HEK293 (cell line): ENCODE results near the gene LCN2.

ENCODE experiments used
- CTCF ChIA-PET: fragments of 350-600 bp; formaldehyde crosslinking; extraction: SDS; loops from one replicate; lab custom pipeline; 2021; ENCODE audit warnings: antibody characterized with exemption; lab: Yijun Ruan, JAX
- POLR2A ChIA-PET: fragments of 300-600 bp; formaldehyde crosslinking; extraction: SDS; loops from one replicate; lab custom pipeline; 2020; ENCODE audit warnings: antibody characterized with exemption, inconsistent platforms; lab: Yijun Ruan, JAX
- H3K27ac ChIP-seq: fragments of 200-500 bp; sonication (Bioruptor generic); 2 replicates; pipeline ENCODE4 v1.5.1; 2014; ENCODE audit warnings: low read depth, low read length, control low read depth, inconsistent platforms; ENCODE audit errors: extremely low read depth
- H3K36me3 ChIP-seq, 2 experiments: fragments of 200-500 bp in 1 of 2; sonication (Bioruptor generic) in 1 of 2; 1 replicate in 1 of 2; 2 replicates in 1 of 2; pipeline ENCODE4 v1.5.1; 2014 to 2017; ENCODE audit warnings: inconsistent platforms in 2 of 2, low read length in 2 of 2; ENCODE audit not compliant: control insufficient read depth in 2 of 2, insufficient read depth in 1 of 2
- H3K4me1 ChIP-seq: fragments of 200-500 bp; sonication (Bioruptor generic); 2 replicates; pipeline ENCODE4 v1.5.1; 2014; ENCODE audit warnings: mild to moderate bottlenecking, low read length, inconsistent platforms; ENCODE audit not compliant: control insufficient read depth, insufficient read depth
- H3K4me3 ChIP-seq: 2 replicates; pipeline ENCODE4 v1.5.1; 2011; ENCODE audit warnings: low read depth, mild to moderate bottlenecking, control low read depth, low read length, moderate library complexity
- H3K9me3 ChIP-seq: fragments of 200-500 bp; sonication (Bioruptor generic); 2 replicates; pipeline ENCODE4 v1.5.1; 2014; ENCODE audit warnings: low read depth, low read length, inconsistent platforms; ENCODE audit not compliant: control insufficient read depth, insufficient read depth
- ATF2 ChIP-seq: fragments of 450-650 bp; formaldehyde crosslinking; IDR thresholded peaks from 2 replicates; pipeline ENCODE4 v1.5.1; 2016; ENCODE audit warnings: missing biosample characterization, missing genetic modification characterization, low read depth
- BCL11A ChIP-seq: fragments of 450-650 bp; formaldehyde crosslinking; IDR thresholded peaks from 2 replicates; pipeline ENCODE4 v1.5.1; 2016; ENCODE audit warnings: low read depth, missing biosample characterization, missing genetic modification characterization
- KLF9 ChIP-seq: fragments of 450-650 bp; formaldehyde crosslinking; IDR thresholded peaks from 2 replicates; pipeline ENCODE4 v1.5.1; 2016; ENCODE audit warnings: missing biosample characterization, missing genetic modification characterization, low read depth
- ZBTB10 ChIP-seq: fragments of 450-650 bp; formaldehyde crosslinking; IDR thresholded peaks from 2 replicates; pipeline ENCODE4 v1.5.1; 2016; ENCODE audit warnings: missing biosample characterization, missing genetic modification characterization
- ZNF121 ChIP-seq: fragments of 450-650 bp; formaldehyde crosslinking; IDR thresholded peaks from 2 replicates; pipeline ENCODE4 v1.5.1; 2016; ENCODE audit warnings: missing biosample characterization, missing genetic modification characterization
- ZNF157 ChIP-seq: fragments of 450-650 bp; formaldehyde crosslinking; IDR thresholded peaks from 2 replicates; pipeline ENCODE4 v1.5.1; 2016; ENCODE audit warnings: missing biosample characterization, missing genetic modification characterization
- ZNF202 ChIP-seq: fragments of 450-650 bp; formaldehyde crosslinking; IDR thresholded peaks from 2 replicates; pipeline ENCODE4 v1.5.1; 2016; ENCODE audit warnings: missing biosample characterization, missing genetic modification characterization, borderline replicate concordance
- ZNF324 ChIP-seq: fragments of 450-650 bp; formaldehyde crosslinking; IDR thresholded peaks from 2 replicates; pipeline ENCODE4 v1.5.1; 2016; ENCODE audit warnings: missing biosample characterization, missing genetic modification characterization
- ZNF398 ChIP-seq: fragments of 450-650 bp; formaldehyde crosslinking; IDR thresholded peaks from 2 replicates; pipeline ENCODE4 v1.5.1; 2017; ENCODE audit warnings: missing biosample characterization, missing genetic modification characterization
- ZNF768 ChIP-seq: fragments of 450-650 bp; formaldehyde crosslinking; IDR thresholded peaks from 2 replicates; pipeline ENCODE4 v1.5.1; 2018; ENCODE audit warnings: missing biosample characterization, mild to moderate bottlenecking, missing genetic modification characterization
- ZNF776 ChIP-seq: fragments of 450-650 bp; formaldehyde crosslinking; IDR thresholded peaks from 2 replicates; pipeline ENCODE4 v1.5.0; 2017; ENCODE audit warnings: missing biosample characterization, missing genetic modification characterization, borderline replicate concordance
- ZSCAN4 ChIP-seq: fragments of 450-650 bp; formaldehyde crosslinking; IDR thresholded peaks from 2 replicates; pipeline ENCODE4 v1.5.1; 2017; ENCODE audit warnings: missing biosample characterization, missing genetic modification characterization
- TF ChIP-seq, protein P1 (sequence below): fragments of 450-650 bp; formaldehyde crosslinking; IDR thresholded peaks from 2 replicates; pipeline ENCODE4 v1.5.1; 2016; ENCODE audit warnings: missing biosample characterization, missing genetic modification characterization
- TF ChIP-seq, protein P2 (sequence below): fragments of 450-650 bp; formaldehyde crosslinking; IDR thresholded peaks from 2 replicates; pipeline ENCODE4 v1.5.1; 2016; ENCODE audit warnings: missing biosample characterization, missing genetic modification characterization
- TF ChIP-seq, protein P3 (sequence below): fragments of 450-650 bp; formaldehyde crosslinking; IDR thresholded peaks from 2 replicates; pipeline ENCODE4 v1.5.1; 2016; ENCODE audit warnings: missing biosample characterization, missing genetic modification characterization
- TF ChIP-seq, protein P4 (sequence below): fragments of 450-650 bp; formaldehyde crosslinking; IDR thresholded peaks from 2 replicates; pipeline ENCODE4 v1.5.0; 2017; ENCODE audit warnings: missing biosample characterization, missing genetic modification characterization, borderline replicate concordance
- TF ChIP-seq, protein P5 (sequence below): fragments of 450-650 bp; formaldehyde crosslinking; IDR thresholded peaks from 2 replicates; pipeline ENCODE4 v1.5.1; 2016; ENCODE audit warnings: missing biosample characterization, missing genetic modification characterization

LCN2 gene

GRCh38 chr9:128105538-128106175 lies 43.6 kb upstream of the LCN2 start:
- H3K36me3 ChIP-seq: peaks cover 0 to 81% of the 10 kb centered on the region in 2 experiments; a peak in 2 of 3 replicates
- CTCF ChIA-PET: interaction anchor here (0.7 to 8.0 kb wide), 5 partner anchors 10 to 346 kb away, joined by 3 to 88 read pairs (median 3); no protein-coding TSS in a partner anchor
- H3K9me3 ChIP-seq: no peaks in the 10 kb centered on the region
- no peak overlapping the region for H3K27ac ChIP-seq
- no peak overlapping the region for H3K4me3 ChIP-seq
- POLR2A ChIA-PET: no interaction called here
- no peaks in the 10 kb centered on the region for H3K4me1 ChIP-seq
- no peak for TF ChIP-seq ZNF121 (tag by site-specific recombination)
- TF ChIP-seq, protein P1, sequence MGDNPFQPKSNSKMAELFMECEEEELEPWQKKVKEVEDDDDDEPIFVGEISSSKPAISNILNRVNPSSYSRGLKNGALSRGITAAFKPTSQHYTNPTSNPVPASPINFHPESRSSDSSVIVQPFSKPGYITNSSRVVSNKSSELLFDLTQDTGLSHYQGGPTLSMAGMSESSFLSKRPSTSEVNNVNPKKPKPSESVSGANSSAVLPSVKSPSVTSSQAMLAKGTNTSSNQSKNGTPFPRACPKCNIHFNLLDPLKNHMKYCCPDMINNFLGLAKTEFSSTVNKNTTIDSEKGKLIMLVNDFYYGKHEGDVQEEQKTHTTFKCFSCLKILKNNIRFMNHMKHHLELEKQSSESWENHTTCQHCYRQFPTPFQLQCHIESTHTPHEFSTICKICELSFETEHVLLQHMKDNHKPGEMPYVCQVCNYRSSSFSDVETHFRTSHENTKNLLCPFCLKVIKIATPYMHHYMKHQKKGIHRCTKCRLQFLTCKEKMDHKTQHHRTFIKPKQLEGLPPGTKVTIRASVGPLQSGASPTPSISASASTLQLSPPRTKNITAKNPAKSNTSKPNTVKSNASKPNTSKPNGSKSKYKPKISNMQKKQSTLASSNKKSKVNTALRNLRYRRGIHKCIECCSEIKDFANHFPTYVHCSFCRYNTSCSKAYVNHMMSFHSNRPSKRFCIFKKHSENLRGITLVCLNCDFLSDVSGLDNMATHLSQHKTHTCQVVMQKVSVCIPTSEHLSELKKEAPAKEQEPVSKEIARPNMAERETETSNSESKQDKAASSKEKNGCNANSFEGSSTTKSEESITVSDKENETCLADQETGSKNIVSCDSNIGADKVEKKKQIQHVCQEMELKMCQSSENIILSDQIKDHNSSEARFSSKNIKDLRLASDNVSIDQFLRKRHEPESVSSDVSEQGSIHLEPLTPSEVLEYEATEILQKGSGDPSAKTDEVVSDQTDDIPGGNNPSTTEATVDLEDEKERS (tag by site-specific recombination): no peak
- no peak for TF ChIP-seq ZSCAN4 (tag by site-specific recombination)
- no peak for TF ChIP-seq ZBTB10 (tag by site-specific recombination)
- TF ChIP-seq ZNF324: no peak
- TF ChIP-seq, protein P2, sequence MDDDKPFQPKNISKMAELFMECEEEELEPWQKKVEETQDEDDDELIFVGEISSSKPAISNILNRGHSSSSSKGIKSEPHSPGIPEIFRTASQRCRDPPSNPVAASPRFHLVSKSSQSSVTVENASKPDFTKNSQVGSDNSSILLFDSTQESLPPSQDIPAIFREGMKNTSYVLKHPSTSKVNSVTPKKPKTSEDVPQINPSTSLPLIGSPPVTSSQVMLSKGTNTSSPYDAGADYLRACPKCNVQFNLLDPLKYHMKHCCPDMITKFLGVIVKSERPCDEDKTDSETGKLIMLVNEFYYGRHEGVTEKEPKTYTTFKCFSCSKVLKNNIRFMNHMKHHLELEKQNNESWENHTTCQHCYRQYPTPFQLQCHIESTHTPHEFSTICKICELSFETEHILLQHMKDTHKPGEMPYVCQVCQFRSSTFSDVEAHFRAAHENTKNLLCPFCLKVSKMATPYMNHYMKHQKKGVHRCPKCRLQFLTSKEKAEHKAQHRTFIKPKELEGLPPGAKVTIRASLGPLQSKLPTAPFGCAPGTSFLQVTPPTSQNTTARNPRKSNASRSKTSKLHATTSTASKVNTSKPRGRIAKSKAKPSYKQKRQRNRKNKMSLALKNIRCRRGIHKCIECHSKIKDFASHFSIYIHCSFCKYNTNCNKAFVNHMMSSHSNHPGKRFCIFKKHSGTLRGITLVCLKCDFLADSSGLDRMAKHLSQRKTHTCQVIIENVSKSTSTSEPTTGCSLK (tag by site-specific recombination): no peak
- no peak for TF ChIP-seq ZNF398 (tag by site-specific recombination)
- no peak for TF ChIP-seq ZNF157 (tag by site-specific recombination)
- TF ChIP-seq, protein P3, sequence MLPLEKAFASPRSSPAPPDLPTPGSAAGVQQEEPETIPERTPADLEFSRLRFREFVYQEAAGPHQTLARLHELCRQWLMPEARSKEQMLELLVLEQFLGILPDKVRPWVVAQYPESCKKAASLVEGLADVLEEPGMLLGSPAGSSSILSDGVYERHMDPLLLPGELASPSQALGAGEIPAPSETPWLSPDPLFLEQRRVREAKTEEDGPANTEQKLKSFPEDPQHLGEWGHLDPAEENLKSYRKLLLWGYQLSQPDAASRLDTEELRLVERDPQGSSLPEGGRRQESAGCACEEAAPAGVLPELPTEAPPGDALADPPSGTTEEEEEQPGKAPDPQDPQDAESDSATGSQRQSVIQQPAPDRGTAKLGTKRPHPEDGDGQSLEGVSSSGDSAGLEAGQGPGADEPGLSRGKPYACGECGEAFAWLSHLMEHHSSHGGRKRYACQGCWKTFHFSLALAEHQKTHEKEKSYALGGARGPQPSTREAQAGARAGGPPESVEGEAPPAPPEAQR: no peak
- TF ChIP-seq, protein P4, sequence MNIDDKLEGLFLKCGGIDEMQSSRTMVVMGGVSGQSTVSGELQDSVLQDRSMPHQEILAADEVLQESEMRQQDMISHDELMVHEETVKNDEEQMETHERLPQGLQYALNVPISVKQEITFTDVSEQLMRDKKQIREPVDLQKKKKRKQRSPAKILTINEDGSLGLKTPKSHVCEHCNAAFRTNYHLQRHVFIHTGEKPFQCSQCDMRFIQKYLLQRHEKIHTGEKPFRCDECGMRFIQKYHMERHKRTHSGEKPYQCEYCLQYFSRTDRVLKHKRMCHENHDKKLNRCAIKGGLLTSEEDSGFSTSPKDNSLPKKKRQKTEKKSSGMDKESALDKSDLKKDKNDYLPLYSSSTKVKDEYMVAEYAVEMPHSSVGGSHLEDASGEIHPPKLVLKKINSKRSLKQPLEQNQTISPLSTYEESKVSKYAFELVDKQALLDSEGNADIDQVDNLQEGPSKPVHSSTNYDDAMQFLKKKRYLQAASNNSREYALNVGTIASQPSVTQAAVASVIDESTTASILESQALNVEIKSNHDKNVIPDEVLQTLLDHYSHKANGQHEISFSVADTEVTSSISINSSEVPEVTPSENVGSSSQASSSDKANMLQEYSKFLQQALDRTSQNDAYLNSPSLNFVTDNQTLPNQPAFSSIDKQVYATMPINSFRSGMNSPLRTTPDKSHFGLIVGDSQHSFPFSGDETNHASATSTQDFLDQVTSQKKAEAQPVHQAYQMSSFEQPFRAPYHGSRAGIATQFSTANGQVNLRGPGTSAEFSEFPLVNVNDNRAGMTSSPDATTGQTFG (tag by site-specific recombination): no peak
- no peak for TF ChIP-seq ZNF202 (tag by site-specific recombination)
- TF ChIP-seq BCL11A (tag by site-specific recombination): no peak
- no peak for TF ChIP-seq ZNF768 (tag by site-specific recombination)
- no peak for TF ChIP-seq ATF2 (tag by site-specific recombination)
- TF ChIP-seq, protein P5, sequence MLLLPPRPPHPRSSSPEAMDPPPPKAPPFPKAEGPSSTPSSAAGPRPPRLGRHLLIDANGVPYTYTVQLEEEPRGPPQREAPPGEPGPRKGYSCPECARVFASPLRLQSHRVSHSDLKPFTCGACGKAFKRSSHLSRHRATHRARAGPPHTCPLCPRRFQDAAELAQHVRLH (tag by site-specific recombination): no peak
- TF ChIP-seq ZNF776 (tag by site-specific recombination): no peak
- TF ChIP-seq KLF9 (tag by site-specific recombination): no peak
